Hepatocyte (in vitro differentiated cells): Measurements from ENCODE around the gene PDLIM1. TPM values are rescaled to one million over a fixed set of nuclear protein-coding genes. Genes with fewer than 3 reads are reported as not detected.

Experiments
- DNase-seq: peaks from one replicate; pipeline ENCODE4 v3.0.0-alpha.2; 2016; ENCODE audit warnings: low spot score
- H2AFZ ChIP-seq: fragments of 200-600 bp; sonication (generic); 2 replicates; pipeline ENCODE4 v1.6.0; 2016; ENCODE audit warnings: antibody characterized with exemption, mild to moderate bottlenecking
- H3K27ac ChIP-seq: fragments of 200-600 bp; sonication (generic); 2 replicates; pipeline ENCODE4 v1.5.1; 2016; ENCODE audit warnings: mild to moderate bottlenecking
- H3K27me3 ChIP-seq: fragments of 200-600 bp; sonication (generic); 2 replicates; pipeline ENCODE4 v1.6.1; 2016
- H3K36me3 ChIP-seq: fragments of 200-600 bp; sonication (generic); replicated peaks from 2 replicates; pipeline ENCODE4 v1.5.1; 2016; ENCODE audit warnings: low read depth; ENCODE audit not compliant: insufficient read depth
- H3K4me1 ChIP-seq: fragments of 200-600 bp; sonication (generic); 2 replicates; pipeline ENCODE4 v1.5.1; 2016; ENCODE audit warnings: mild to moderate bottlenecking, moderate library complexity; ENCODE audit not compliant: insufficient read depth
- H3K4me2 ChIP-seq: fragments of 200-600 bp; sonication (generic); 2 replicates; pipeline ENCODE4 v1.6.0; 2016
- H3K4me3 ChIP-seq: fragments of 200-600 bp; sonication (generic); 2 replicates; pipeline ENCODE4 v1.5.1; 2016; ENCODE audit warnings: mild to moderate bottlenecking
- H3K79me2 ChIP-seq: fragments of 200-600 bp; sonication (generic); 2 replicates; pipeline ENCODE4 v1.6.0; 2017; ENCODE audit warnings: mild to moderate bottlenecking
- H3K9me2 ChIP-seq: fragments of 200-600 bp; sonication (generic); replicated peaks from 2 replicates; pipeline ENCODE4 v1.6.0; 2017; ENCODE audit warnings: mild to moderate bottlenecking; ENCODE audit not compliant: insufficient read depth
- H3K9me3 ChIP-seq: fragments of 200-600 bp; sonication (generic); 2 replicates; pipeline ENCODE4 v1.5.1; 2016; ENCODE audit warnings: low read depth, mild to moderate bottlenecking
- H4K20me1 ChIP-seq: fragments of 200-600 bp; sonication (generic); 2 replicates; pipeline ENCODE4 v1.6.0; 2016; ENCODE audit warnings: mild to moderate bottlenecking; ENCODE audit not compliant: insufficient read depth, poor library complexity, severe bottlenecking
- EZH2 ChIP-seq: fragments of 200-600 bp; sonication (generic); IDR thresholded peaks from 2 replicates; pipeline ENCODE4 v1.6.1; 2016; ENCODE audit warnings: antibody characterized with exemption, mild to moderate bottlenecking, borderline replicate concordance
- EZH2phosphoT487 ChIP-seq: fragments of 200-600 bp; sonication (generic); IDR thresholded peaks from one replicate; pipeline ENCODE4 v1.6.1; 2018; ENCODE audit warnings: antibody characterized with exemption, mild to moderate bottlenecking, low read depth, moderate library complexity; ENCODE audit not compliant: unreplicated experiment, severe bottlenecking
- WGBS: methylation state at CpG from one replicate; pipeline ENCODE4 v1.1.6; 2016; ENCODE audit warnings: low lambda C conversion rate; ENCODE audit errors: missing lambda C conversion rate; 5-methylcytosine and 5-hydroxymethylcytosine counted together
- polyA plus RNA-seq: library from polyadenylated mRNA; unstranded; fragments of >200 nt; fragmentation: Nextera tagmentation; extraction: Ambion mirVana; gene quantifications from 2 replicates; pipeline ENCODE4 v1.2.1, GENCODE V29; 2016
- total RNA-seq: library from RNA; depleted of rRNA; stranded (reverse); fragments of >200 nt; gene quantifications from 2 replicates; pipeline ENCODE4 v1.2.3, GENCODE V29; 2014
- TF ChIP-seq, protein P1 (sequence below): fragments of 200-600 bp; sonication (generic); IDR thresholded peaks from 2 replicates; pipeline ENCODE4 v1.5.1; 2016; ENCODE audit warnings: antibody characterized with exemption, mild to moderate bottlenecking; ENCODE audit not compliant: poor library complexity

The PDLIM1 gene
- total and polyA plus RNA-seq, 2 experiments from 2014 or later: 58.2 to 176 TPM

DNA sequence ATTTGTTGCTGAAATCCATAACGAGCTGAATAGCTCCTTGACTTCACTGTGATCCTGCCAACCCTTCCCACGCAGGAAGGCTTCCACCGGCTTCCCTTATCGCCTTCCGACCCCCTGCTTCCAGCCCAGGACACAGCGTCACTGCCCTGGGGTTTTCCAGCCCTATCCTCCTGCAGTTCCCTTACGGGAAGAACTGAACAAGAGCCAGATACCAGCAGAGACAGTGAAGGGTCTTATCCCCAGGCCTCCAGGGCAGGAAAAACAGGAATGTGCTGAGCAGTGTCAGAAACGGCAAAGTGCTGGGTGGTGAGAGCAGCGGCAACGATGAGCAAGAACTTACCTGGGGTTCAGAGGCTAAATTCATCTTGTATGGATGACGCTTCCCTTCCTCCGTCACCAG is 22.4 kb downstream of the PDLIM1 start:
- Histone ChIP-seq H3K27me3 (no peaks in the 10 kb centered on the region), H3K79me2 (peaks cover 45% of the 10 kb centered on the region), H3K4me1 (peaks cover 38% of the 10 kb centered on the region), H3K9me2 (no peaks in the 10 kb centered on the region), H4K20me1 (no peaks in the 10 kb centered on the region), H3K27ac (peak overlapping the region; percentile 80), H2AFZ (no peak overlapping the region), H3K36me3 (no peaks in the 10 kb centered on the region), H3K4me2 (peak overlapping the region; percentile 16), H3K4me3 (no peak overlapping the region), H3K9me3 (no peaks in the 10 kb centered on the region)
- TF ChIP-seq EZH2phosphoT487: no peak
- TF ChIP-seq, protein P1, sequence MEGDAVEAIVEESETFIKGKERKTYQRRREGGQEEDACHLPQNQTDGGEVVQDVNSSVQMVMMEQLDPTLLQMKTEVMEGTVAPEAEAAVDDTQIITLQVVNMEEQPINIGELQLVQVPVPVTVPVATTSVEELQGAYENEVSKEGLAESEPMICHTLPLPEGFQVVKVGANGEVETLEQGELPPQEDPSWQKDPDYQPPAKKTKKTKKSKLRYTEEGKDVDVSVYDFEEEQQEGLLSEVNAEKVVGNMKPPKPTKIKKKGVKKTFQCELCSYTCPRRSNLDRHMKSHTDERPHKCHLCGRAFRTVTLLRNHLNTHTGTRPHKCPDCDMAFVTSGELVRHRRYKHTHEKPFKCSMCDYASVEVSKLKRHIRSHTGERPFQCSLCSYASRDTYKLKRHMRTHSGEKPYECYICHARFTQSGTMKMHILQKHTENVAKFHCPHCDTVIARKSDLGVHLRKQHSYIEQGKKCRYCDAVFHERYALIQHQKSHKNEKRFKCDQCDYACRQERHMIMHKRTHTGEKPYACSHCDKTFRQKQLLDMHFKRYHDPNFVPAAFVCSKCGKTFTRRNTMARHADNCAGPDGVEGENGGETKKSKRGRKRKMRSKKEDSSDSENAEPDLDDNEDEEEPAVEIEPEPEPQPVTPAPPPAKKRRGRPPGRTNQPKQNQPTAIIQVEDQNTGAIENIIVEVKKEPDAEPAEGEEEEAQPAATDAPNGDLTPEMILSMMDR: no peak
- no peak for TF ChIP-seq EZH2
- 43% methylated on average over 12 of the region's 12 CpGs for WGBS
- DNase-seq: peak; percentile 67

DNA sequence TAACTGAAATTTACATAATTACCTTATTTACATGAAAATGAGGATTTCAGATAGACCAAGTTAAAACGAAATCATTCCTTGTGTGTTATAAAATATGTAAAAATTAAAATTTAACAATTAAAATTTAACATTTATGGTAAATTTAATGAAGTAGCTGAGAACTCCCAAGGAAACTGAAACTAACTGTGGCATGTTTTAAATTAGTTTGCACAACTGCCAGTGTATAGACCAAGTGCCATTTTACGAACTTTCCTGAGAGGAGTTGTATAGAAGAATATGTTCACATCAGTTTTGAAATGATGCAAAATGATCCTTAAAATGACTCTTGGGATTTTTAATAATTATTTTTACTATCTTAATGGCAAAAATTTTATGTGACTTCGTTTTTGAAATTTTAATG is 23.6 kb downstream of the PDLIM1 start:
- 87% methylated on average over 3 of the region's 3 CpGs for WGBS
- TF ChIP-seq EZH2 (no peak), EZH2phosphoT487 (no peak)
- TF ChIP-seq, protein P1: no peak
- DNase-seq: no peak
- Histone ChIP-seq H3K9me3 (no peaks in the 10 kb centered on the region), H2AFZ (no peak overlapping the region), H3K36me3 (no peaks in the 10 kb centered on the region), H3K27ac (peak overlapping the region; percentile 80), H3K4me3 (no peak overlapping the region), H3K4me1 (peaks cover 38% of the 10 kb centered on the region), H3K9me2 (no peaks in the 10 kb centered on the region), H3K79me2 (peaks cover 35% of the 10 kb centered on the region), H3K27me3 (no peaks in the 10 kb centered on the region), H3K4me2 (peak overlapping the region; percentile 13), H4K20me1 (no peaks in the 10 kb centered on the region)

DNA sequence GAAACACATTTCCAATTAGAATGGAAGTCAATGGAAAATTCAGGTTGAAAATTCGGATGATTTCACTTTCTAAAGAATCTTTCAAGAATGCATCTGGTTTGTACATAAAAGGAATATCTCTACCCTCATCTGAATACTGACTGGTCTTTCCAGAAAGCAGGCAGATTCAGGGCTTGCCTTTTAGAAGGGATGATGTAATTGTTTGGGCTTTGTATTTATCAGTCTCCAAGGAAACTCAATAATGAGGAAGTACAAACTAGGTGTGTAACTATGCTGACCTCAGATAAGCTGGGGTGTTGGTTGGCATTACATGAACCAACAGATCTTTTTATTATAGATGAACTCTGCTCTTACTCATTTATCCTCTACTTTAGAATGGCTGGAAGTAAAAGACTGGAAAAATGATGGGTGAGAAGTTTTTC is 24.1 kb downstream of the PDLIM1 start:
- Histone ChIP-seq H3K79me2 (peaks cover 30% of the 10 kb centered on the region), H2AFZ (no peak overlapping the region), H3K4me3 (no peak overlapping the region), H3K27me3 (no peaks in the 10 kb centered on the region), H3K4me1 (peaks cover 39% of the 10 kb centered on the region), H3K27ac (peak overlapping the region; percentile 94), H3K4me2 (no peak overlapping the region), H3K9me3 (no peaks in the 10 kb centered on the region), H3K9me2 (no peaks in the 10 kb centered on the region), H4K20me1 (no peaks in the 10 kb centered on the region), H3K36me3 (no peaks in the 10 kb centered on the region)
- TF ChIP-seq, protein P1: no peak
- TF ChIP-seq EZH2phosphoT487: no peak
- no peak for TF ChIP-seq EZH2
- DNase-seq: peak; percentile 85
- 24% methylated on average over 1 of the region's 1 CpG for WGBS

DNA sequence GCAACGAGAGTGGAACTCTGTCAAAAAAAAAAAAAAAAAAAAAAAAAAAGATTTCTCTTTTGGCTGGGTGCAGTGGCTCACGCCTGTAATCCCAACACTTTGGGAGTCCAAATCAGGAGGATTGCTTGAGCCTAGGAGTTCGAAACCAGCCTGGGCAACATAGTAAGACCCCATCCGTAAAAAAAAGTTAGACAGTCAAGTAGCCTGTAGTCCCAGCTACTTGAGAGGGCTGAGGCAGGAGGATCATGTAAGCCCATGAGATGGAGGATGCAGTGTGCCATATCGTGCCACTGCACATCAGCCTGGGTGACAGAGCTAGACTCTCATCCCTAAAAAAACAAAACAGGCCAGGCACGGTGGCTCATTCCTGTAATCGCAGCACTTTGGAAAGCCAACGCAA is 25.2 kb downstream of the PDLIM1 start:
- no peak for DNase-seq
- Histone ChIP-seq H3K4me2 (no peak overlapping the region), H3K27me3 (no peaks in the 10 kb centered on the region), H3K79me2 (peaks cover 21% of the 10 kb centered on the region), H4K20me1 (no peaks in the 10 kb centered on the region), H2AFZ (no peak overlapping the region), H3K4me3 (no peak overlapping the region), H3K36me3 (no peaks in the 10 kb centered on the region), H3K9me3 (no peaks in the 10 kb centered on the region), H3K27ac (peak overlapping the region; percentile 94), H3K4me1 (peaks cover 49% of the 10 kb centered on the region), H3K9me2 (no peaks in the 10 kb centered on the region)
- TF ChIP-seq, protein P1: no peak
- TF ChIP-seq EZH2phosphoT487 (no peak), EZH2 (no peak)
- WGBS: 93% methylated on average over 8 of the region's 8 CpGs
